Measurements from ENCODE around the gene OR8B4.
"Not testable (repeated sequence)": the region's sequence is repeated elsewhere in the genome, so short reads cannot be mapped to it uniquely, and the experiment has no call there.

OR8B4 gene, protein sequence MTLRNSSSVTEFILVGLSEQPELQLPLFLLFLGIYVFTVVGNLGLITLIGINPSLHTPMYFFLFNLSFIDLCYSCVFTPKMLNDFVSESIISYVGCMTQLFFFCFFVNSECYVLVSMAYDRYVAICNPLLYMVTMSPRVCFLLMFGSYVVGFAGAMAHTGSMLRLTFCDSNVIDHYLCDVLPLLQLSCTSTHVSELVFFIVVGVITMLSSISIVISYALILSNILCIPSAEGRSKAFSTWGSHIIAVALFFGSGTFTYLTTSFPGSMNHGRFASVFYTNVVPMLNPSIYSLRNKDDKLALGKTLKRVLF

DNA sequence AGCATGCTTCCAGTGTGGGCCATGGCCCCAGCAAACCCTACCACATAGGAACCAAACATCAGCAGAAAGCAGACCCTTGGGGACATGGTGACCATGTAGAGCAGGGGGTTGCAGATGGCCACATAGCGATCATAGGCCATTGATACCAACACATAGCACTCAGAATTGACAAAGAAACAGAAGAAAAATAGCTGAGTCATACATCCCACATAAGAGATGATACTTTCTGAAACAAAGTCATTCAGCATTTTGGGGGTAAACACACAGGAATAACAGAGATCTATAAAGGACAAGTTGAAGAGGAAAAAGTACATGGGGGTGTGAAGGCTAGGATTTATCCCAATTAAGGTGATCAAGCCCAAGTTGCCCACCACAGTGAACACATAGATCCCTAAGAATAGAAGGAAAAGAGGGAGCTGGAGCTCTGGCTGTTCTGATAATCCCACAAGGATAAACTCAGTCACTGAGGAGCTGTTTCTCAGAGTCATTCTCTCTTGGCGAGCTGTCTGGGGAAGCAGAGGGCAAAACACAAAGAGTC, at the start of gene OR8B4:
TSS of gene OR8B4 (minus strand) at position 488 of the 538 bp plus-strand sequence. CDS start at position 488, 0 bp downstream.
- DNase-seq: no peak

DNA sequence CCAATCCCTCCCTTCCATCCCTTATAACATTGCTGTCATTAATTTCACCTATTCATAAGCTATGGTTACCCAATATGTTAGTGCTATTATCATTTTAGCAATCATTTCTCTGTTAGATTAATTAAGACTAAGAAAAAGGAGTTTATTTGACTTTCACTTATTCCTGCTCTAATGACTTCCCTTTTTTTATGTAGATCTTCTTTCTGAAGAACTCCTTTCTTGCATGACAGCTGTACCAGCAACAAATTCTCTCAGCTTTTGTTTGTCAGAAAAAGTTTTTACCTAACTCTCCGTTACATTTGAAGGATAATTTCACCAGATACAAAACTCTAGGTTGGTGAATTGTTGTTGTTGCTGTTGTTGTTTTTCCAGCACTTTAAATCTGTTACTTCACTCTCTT, 49.4 kb upstream of the OR8B4 start:
- DNase-seq: no peak

DNA sequence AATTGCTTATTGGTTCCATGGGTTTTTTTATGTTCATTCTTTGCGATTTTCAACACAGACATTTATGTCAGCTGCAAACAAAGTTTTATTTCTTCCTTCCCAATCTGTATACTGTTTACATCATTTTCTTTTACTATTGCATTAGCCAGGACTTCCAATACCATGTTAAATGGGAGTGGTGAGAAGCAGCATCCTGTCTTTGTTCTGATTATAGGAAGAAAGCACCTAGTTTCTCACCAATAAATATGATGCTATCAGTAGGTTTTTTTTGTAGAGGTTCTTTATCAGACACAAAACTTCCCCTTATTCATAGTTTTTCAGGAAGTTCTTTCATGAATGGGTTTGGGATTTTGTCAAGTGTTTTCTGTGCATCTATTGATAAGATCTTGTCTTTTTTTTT, 48.8 kb upstream of the OR8B4 start:
- no peak for DNase-seq

DNA sequence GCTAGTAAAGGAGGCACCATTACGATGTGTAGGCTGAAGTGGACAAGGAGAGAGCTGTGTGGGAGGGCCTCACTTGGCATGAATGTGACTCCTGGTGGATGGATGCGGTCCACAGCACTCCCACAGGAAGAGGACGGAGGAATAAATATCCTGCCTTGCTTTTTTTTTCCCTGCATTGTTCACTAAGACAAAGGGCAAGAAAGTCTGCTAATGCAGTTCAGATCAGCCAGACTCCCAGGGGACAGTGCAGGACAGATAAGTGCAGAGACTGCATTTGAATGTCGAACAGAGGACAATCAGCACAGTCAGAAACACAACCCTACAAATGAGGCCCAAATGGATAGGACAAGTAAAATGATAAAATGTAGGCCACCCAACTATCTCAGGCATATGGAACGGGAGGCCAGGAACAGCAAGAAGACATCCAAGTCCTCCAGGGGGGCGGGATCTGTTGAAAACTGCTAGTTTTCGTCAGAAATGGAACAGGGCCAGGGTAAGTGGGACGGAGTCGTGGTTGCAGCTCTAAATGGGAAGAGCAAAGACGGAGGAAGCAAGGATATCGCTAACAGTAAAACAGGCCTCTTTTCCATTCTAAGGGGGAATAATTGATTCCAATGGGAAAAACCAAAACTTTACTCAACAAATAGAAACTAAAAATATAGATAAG, 46.0 kb upstream of the OR8B4 start:
- no peak for DNase-seq

DNA sequence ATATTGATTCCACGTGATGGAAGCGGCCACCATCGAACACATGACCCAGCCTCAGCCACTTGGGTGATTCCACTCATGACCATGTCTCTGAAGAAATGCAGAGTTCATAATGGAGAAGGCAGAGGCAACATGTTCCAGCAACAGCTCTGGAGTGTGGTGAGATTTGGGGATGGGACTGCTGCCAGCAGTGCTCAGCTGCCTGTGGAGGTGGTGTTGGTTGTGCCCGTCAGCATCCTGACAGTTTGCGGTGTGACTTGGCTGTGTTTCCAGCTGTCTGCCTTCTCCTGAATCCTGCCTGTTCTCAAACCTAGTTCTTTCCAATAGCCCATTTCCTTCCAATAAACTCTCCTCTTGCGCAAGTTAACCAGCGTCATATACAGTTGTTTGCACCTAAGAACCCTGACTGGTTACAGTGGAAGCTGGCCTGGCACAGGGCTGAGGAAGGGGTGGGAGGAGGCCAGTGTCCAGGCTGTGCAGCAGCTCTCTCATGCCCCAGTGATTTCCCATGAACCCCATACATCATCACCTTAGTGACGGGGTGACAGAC, 42.8 kb upstream of the OR8B4 start:
- DNase-seq: peak; percentile 4

DNA sequence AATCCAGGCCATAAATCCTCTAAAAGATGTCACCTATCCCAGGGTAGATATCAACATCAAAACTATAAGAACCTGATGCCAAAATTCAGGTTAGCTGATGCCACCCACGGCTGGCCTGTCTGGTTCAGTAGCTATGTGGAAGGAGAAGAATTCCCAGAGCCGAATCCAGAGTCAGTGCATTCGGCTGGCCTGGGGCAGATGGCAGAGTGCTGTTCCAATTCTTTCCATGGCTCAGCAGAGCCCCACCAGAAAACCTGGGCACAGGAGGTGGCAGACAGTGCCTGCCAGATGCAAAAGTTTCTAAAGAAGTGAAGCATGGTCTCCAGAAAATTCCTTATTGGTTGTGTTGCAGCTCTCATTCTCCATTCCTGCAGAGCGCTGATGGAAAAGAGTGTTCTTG, 40.7 kb upstream of the OR8B4 start:
- DNase-seq: no peak

DNA sequence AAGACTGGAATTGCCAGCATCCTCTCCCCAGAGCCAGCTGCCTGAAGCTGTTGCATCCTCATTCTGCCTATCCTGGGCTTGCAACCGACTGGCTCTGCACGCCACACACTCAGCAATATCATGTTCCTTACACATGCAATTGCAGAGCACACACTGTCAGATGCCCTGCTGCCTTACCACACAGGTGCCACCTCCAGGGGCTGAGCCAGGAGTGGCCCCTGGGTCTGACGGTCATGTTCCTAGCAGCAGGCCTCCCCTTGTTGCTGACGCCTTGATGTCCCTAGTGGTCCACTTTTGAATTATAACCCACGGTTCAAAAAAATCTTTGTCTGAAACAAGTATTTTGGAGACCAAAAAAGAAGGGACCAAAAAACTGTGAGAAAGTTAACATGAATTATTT, 39.3 kb upstream of the OR8B4 start:
- DNase-seq: no peak

DNA sequence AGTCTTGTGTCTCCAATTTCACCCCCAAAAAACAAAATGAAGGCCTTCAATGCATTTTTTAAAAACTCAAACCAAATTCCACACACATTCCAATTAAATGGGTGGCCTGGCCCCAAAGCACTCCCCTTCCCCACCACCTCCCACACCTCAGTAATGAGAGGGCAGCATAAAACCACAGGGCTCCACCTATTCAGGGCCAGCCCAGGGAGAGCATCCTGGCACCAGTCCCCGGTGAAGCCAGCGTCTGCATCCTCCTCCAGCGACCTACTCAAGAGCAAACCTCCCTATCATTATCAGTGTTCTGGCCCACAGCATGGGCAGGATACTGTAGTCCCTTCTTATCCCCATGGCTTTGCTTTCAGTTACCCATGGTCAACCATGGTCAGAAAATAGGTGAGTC, 38.7 kb upstream of the OR8B4 start:
- no peak for DNase-seq

DNA sequence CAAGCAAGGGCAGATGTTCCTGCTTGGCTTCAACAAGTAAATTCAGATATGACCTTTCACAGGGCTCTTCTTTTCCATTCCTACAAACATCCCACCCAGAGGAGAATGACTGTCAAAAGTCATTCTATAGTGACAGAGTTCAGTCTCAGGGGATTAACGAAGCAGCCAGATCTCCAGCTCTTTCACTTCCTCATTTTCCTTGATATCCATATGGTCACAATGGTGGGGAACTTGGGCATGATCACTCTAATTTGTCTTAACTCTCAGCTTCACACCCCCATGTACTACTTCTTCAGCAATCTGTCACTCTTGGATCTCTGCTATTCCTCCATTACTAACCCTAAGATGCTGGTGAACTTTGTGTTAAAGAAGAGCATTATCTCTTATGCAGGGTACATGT, 35.8 kb upstream of the OR8B4 start:
- DNase-seq: peak; percentile 67

DNA sequence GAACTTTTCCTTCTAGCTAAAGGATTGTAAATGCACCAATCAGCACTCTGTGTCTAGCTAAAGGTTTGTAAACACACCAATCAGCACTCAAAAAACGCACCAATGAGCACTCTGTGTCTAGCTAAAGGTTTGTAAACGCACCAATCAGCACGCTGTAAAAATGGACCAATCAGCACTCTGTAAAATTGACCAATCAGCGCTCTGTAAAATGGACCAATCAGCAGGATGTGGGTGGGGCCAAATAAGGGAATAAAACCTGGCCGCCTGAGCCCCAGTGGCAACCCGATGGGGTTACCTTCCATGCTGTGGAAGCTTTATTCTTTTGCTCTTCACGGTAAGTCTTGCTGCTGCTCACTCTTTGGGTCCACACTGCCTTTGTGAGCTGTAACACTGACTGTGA, 34.7 kb upstream of the OR8B4 start:
- not testable (repeated sequence) for DNase-seq

DNA sequence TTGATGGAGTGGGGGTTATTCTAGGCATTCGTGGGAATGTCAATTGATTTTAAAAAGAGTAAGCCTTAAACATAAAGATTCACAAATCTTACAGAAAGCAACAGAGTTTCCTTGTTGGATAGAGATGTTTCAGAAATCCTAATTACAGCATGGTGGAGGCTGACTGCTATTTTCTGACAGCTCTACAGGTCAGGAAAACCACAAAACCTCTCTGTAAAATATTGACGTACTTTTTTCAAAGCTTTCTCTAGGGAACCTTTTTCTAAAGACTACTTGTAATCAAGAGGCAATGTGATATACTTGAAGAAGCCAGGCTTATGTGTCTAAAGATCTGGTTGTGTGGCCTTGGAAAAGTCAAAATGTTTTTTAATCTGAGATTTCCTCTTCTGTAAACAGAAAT, 29.9 kb upstream of the OR8B4 start:
- no peak for DNase-seq

DNA sequence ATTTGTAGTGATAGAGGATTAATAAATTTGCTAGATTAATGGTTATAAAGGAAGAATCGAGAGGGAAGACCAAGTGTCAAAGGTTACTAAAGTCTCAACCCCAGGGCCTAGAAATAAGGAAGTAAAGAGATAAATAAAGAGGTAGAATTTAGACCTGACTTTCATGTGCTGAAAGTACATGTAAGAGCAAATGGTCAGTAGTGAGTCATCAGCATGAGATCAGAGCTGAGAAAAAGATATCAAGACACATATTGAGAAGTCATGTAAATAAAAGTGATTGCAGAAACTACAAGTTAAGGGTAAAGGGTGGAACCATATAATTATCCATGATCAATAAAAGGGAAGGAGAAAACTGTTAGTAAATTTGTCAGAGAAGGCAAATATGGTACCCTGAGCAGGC, 22.2 kb upstream of the OR8B4 start:
- DNase-seq: peak; percentile 34

DNA sequence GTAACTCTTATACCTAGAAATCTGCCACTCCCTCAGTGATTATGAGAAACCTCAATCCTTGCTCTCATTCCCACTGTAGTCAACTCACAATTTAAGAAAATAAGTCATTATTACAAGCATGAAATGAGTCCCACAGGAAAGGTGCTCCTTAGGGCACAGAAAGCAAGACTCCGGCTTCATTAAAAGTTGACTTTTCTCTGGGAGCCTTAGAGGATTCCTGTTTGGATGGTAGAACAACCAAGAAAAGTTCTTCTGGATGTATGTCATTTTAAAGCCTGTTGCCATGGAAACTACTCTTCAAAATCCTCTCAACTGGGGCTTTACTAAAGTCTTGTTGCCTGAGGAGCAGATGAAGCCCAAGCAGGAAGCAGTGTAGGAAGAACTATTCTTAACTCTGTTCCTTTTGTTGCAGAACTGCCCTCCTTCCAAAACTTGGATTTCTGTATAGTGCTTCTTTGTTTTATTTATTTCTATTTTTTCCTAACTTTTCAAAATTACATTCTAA, 21.0 kb upstream of the OR8B4 start, which contains the start of gene OR8B8:
TSS of gene OR8B8 (minus strand) at position 51 of the 505 bp plus-strand sequence. CDS start 4,611 bp downstream, outside the sequence.
- DNase-seq: no peak

DNA sequence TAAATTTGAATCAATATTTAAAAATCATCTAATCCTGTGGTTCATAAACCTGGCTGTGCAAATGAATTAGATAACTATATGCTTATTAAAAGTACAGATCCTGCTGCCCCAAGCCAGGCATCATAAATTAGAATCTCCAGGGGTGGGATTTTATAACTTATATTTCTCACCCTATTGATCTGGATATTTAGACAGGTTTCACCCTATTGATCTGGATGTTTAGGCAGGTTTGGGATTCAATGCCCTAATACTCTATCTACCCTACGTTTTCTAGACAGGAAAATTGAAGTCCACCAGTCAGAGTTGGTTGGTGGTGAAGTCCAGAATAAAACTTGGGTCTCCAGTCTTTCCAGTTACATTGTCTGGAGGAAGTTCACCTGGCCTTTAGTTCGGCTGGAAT, 18.2 kb upstream of the OR8B4 start:
- no peak for DNase-seq

DNA sequence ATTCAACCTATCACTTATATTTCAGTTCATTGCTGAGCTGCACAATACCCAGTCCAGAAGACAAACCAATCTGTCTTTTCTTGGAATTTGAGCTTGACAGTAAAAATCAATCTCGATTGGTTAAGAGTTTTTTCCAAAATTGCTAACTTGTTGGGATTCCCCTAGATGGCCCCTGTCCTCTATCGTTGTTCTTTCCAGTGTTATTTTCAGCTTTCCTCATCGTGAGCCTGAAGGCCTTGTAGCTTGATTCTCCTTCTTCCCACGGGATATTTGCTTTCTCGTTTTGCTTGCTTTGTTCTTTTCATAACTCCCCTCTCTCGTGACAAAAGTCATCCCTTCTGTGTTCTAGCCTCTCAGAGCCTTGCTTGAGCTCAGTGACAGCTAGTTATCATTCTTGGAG, 17.8 kb upstream of the OR8B4 start:
- DNase-seq: no peak

DNA sequence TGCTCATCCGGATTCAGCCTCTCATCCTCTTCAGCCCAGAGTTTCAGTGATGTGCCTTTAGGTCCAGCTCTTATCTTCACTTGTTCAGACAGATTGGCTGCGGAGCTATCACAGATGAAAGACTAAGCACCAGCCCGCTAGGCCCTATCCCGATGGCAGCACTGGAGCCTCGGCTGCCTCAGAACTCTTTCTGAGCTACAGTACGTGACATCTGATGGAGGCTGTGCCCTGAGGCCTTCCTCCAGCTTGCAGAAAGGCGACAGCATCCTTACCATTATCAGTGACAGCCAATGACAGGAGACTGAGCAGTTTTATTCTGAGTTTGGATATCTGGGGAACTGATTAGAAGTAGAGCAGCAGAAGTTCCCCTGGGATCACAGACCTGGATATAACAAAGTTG, 16.8 kb upstream of the OR8B4 start:
- DNase-seq: no peak

DNA sequence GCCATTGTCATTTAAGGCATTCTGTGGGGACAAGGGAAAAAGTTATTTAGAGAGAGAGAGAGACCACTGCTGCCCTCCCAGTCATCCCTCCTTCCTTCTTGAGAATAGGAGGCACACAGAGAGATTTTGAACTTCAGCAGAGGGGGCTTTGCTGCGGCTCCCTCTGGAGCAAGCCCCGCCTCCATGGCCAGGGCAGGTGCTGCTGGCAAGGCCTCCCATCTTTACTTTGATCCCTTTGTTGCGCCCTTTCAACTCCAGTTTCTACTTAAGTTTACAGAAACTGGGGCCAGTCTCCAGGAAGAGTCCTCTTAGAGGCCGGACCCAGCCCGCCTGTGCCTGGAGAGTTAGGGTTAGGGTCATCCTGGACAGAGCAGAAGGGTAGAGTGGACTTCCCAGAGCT, 16.4 kb upstream of the OR8B4 start:
- DNase-seq: no peak

DNA sequence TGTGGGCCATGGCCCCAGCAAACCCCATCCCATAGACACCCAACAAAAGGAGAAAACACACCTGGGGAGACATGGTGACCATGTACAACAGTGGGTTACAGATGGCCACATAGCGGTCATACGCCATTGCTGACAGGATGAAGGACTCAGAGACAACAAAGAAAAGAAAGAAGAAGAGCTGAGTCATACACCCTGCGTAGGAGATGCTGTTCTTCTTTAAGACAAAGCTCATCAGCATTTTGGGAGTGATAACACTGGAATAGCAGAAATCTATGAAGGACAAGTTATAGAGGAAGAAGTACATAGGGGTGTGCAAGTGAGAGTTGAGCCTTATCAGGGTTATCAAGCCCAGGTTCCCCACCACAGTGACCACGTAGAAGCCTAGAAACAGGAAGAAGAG, 15.9 kb upstream of the OR8B4 start:
- DNase-seq: peak; percentile 17

DNA sequence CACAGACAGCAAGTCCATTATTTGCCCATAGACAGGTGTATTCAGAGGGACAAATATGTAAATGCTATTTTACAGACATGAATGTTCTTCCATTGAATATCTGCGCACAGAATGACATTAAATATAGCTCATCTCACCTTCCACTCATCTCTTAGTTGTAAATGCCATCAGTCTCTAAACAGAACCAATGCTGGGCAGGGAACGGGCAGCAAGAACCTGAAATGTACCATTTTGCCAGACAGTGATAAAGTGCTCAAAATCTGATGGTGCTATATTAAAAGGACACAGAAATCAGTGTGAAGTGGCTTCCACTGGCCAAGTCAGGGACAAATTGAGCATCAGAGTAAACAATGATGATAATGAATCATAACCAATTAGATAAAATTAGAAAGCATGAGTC, 10.0 kb upstream of the OR8B4 start:
- DNase-seq: no peak

DNA sequence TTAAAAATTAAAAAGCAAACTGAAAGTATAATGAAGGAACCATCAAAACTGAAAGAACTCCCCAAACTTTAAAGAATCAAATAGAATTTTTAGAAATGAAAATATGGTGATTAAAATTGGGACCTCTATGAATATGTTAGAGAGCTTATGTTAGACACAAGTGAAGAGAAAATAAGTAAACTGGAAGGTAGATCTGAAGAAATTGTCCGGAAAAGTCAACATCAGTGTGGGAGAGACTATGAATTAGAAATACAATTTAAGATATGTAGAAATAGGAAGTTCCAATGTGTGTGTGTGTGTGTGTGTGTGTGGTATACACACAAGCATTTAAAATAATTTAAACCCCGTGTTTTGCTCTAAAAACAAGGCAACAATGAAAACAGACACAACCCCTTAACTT, 4.9 kb upstream of the OR8B4 start:
- no peak for DNase-seq

DNA sequence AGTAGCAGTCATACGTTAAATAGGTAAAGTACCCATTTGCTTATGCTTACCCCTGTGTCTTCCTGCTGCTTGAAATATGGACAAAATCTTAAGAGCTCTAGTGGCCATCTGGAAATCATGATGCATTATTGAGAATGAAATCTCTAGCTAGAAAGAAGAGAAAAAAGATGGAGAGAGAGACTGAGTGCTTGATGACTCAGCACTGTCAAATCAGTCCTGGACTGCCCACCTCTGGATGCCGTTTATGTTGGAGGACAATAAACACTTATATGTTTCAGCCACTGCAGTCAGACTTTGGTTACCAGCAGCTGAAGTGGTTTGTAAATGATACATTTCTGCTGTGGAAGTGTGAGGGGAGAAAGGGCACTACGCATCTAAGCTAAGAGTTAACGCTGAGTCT, 3.6 kb downstream of the OR8B4 start:
- DNase-seq: no peak

DNA sequence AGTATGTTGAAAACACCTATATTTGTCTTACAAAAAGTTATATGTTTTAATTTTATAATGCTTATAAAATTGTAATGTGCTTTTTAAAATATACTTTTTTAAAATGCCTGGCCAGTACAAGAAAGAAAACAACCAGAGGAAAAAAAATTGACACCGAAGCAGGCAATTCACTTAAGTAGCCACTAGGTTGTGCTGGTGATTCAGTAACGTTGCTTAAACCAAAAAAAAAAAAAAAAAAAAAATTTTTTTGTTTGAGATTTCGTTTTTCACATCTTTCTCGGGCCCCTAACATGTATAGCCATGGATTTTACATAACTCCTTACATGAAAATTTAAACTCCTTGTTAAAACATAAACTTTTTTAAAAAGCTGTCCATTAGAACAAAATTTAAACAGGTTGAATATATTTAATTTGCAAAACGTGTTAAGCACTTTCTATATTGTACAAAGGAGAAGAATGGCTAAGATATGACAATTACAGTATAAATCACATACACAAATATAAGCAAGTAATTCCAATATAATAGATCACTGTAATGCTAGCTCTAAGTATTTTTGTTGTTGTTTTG, 9.2 kb downstream of the OR8B4 start:
- peak; percentile 24 for DNase-seq

DNA sequence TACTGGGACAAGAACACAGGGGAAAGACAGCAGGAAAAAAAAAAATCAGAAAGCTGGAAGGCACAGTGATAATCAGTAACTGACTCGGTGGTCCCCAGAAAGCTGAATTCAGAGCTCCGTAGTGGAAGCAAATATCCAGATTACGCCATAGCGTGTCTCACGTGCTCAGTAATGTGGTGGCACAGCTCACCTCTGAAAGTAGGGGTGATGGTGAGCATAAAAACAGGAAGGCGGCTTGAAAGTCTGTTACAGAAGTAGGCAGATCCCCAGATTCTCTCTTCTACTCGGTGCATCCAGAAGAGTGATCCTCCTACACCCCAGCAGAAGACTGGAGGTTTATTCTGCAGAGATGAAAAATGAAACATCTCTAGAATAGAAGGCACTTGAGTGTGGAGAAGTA, 14.8 kb downstream of the OR8B4 start:
- no peak for DNase-seq

DNA sequence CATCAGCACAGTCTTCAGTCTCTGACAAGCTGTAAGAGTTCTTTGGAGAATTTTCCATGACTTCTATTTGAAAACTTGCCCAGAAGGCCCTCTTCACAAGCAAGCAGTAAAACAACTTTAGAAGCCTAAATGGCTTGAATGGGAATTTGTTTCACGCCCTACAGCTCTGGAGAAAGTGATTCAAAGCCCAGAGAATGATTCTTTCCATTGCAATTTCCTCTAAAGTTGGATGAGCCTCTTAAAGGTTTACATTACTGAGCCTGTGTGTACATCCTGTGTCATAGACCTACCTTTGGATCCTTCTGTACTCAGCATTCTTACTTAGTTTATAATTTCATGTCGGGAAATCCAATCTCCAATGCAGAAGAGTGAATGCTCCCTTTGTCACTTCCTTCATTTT, 19.1 kb downstream of the OR8B4 start:
- DNase-seq: no peak
